OCI-LY7 (cell line): ENCODE measurements around the gene TBC1D3B. TPM values are rescaled to one million over a fixed set of nuclear protein-coding genes. Genes with fewer than 3 reads are reported as not detected.

Experiments
- BruUV-seq: library from RNA; stranded (reverse); fragments of 400-500 nt; replicated peaks from 2 replicates; lab custom pipeline; 2021; lab: Mats Ljungman, UMichigan
- CTCF ChIA-PET: fragments of 300-600 bp; sonication (Branson Sonifier 250); formaldehyde crosslinking; loops from one replicate; lab custom pipeline; 2022; ENCODE audit warnings: antibody characterized with exemption; ENCODE audit not compliant: unreplicated experiment; lab: Charles Lee
- POLR2A ChIA-PET: fragments of 300-600 bp; sonication (Branson Sonifier 250); formaldehyde crosslinking; loops from one replicate; lab custom pipeline; 2022; ENCODE audit warnings: antibody characterized with exemption; lab: Charles Lee
- DNase-seq: peaks from one replicate; pipeline ENCODE4 v3.0.0-alpha.2; 2015; ENCODE audit warnings: low spot score
- H2AFZ ChIP-seq: fragments of 200-600 bp; sonication (generic), shearing (Covaris generic); 2 replicates; pipeline ENCODE4 v1.6.1; 2014; ENCODE audit warnings: mild to moderate bottlenecking, antibody characterized with exemption, low read length, moderate library complexity
- H3K27ac ChIP-seq: fragments of 200-600 bp; sonication (generic); 2 replicates; pipeline ENCODE4 v1.5.1; 2014; ENCODE audit warnings: mixed run types, low read depth, mild to moderate bottlenecking, moderate library complexity, low read length, inconsistent platforms; ENCODE audit not compliant: poor library complexity, severe bottlenecking
- H3K36me3 ChIP-seq: fragments of 200-600 bp; sonication (generic); 2 replicates; pipeline ENCODE4 v1.6.1; 2014; ENCODE audit warnings: mild to moderate bottlenecking, antibody characterized with exemption, low read length, moderate library complexity, mixed read lengths; ENCODE audit not compliant: insufficient read depth
- H3K4me1 ChIP-seq: fragments of 200-600 bp; sonication (generic); 2 replicates; pipeline ENCODE4 v1.5.1; 2014; ENCODE audit warnings: mild to moderate bottlenecking, low read length; ENCODE audit not compliant: insufficient read depth, poor library complexity, severe bottlenecking
- H3K4me2 ChIP-seq: fragments of 200-600 bp; sonication (generic); 2 replicates; pipeline ENCODE4 v1.6.1; 2014; ENCODE audit warnings: mild to moderate bottlenecking, low read length
- H3K4me3 ChIP-seq: fragments of 200-600 bp; sonication (generic); 2 replicates; pipeline ENCODE4 v1.5.1; 2014; ENCODE audit warnings: mild to moderate bottlenecking, low read depth, low read length; ENCODE audit not compliant: poor library complexity, severe bottlenecking
- H3K79me2 ChIP-seq: fragments of 200-600 bp; sonication (generic); 2 replicates; pipeline ENCODE4 v1.6.1; 2016; ENCODE audit warnings: low read depth, mild to moderate bottlenecking, low read length, moderate library complexity, mixed read lengths; ENCODE audit not compliant: insufficient read depth
- H3K9me2 ChIP-seq: fragments of 200-600 bp; sonication (generic); 2 replicates; pipeline ENCODE4 v1.6.1; 2016; ENCODE audit warnings: mild to moderate bottlenecking, low read length, mixed read lengths; ENCODE audit not compliant: insufficient read depth
- H3K9me3 ChIP-seq: fragments of 200-600 bp; sonication (generic); 2 replicates; pipeline ENCODE4 v1.6.1; 2014; ENCODE audit warnings: mild to moderate bottlenecking, mixed run types, low read length, mixed read lengths
- H4K20me1 ChIP-seq: fragments of 200-600 bp; sonication (generic); 2 replicates; pipeline ENCODE4 v1.6.1; 2014; ENCODE audit warnings: mild to moderate bottlenecking, antibody characterized with exemption, low read length, moderate library complexity, mixed read lengths; ENCODE audit not compliant: insufficient read depth
- CTCF ChIP-seq: fragments of 200-600 bp; sonication (generic); conservative IDR thresholded peaks from 2 replicates; pipeline ENCODE4 v1.5.1; 2014; ENCODE audit warnings: mild to moderate bottlenecking, antibody characterized with exemption, low read length, moderate library complexity, mixed read lengths
- EZH2phosphoT487 ChIP-seq: fragments of 200-600 bp; sonication (generic); IDR thresholded peaks from 2 replicates; pipeline ENCODE4 v1.6.1; 2018; ENCODE audit warnings: low read depth, borderline replicate concordance, mild to moderate bottlenecking, mixed run types, antibody characterized with exemption, low read length, moderate library complexity, mixed read lengths
- intact Hi-C: fragments of 100-400 bp; cut with micrococcal nuclease; formaldehyde crosslinking; loops from one replicate; pipeline ENCODE4 v1.10.0; 2022; ENCODE audit not compliant: unreplicated experiment
- total RNA-seq, 2 experiments: library from RNA; depleted of rRNA in 1 of 2; stranded (reverse); fragments of >200 nt in 1 of 2; shearing (Covaris generic) in 1 of 2; gene quantifications; 2 replicates each; pipeline ENCODE4 v1.2.3, GENCODE V29; 2014 to 2022

Gene TBC1D3B
- total RNA-seq, 2 experiments from 2014 or later, result 3.0 to 13.8 TPM

- CTCF ChIA-PET, result no interaction called here
- POLR2A ChIA-PET, result no interaction called here
- Histone ChIP-seq H3K27ac (no peak overlapping the region), H3K4me3 (no peak overlapping the region), H2AFZ (no peak overlapping the region), H3K79me2 (no peaks in the 10 kb centered on the region), H3K4me2 (no peak overlapping the region), H3K9me2 (no peaks in the 10 kb centered on the region), H4K20me1 (no peaks in the 10 kb centered on the region), H3K4me1 (no peaks in the 10 kb centered on the region), H3K36me3 (no peaks in the 10 kb centered on the region), H3K9me3 (no peaks in the 10 kb centered on the region)
- DNase-seq, result no peak
- BruUV-seq, result no TSS peak
- TF ChIP-seq EZH2phosphoT487 (no peak), CTCF (no peak)
- intact Hi-C loops, result no loop called here
Measured at GRCh38 chr17:36153895-36154610, 22.4 kb downstream of the TBC1D3B start.

- H3K79me2 ChIP-seq, result no peaks in the 10 kb centered on the region
- no peaks in the 10 kb centered on the region for H3K4me1 ChIP-seq
- no TSS peak for BruUV-seq
- no peak for TF ChIP-seq EZH2phosphoT487
- no peak for TF ChIP-seq CTCF
- H3K27ac ChIP-seq, result no peak overlapping the region
- H4K20me1 ChIP-seq, result no peaks in the 10 kb centered on the region
- no peak overlapping the region for H3K4me2 ChIP-seq
- no peak overlapping the region for H3K4me3 ChIP-seq
- H3K9me3 ChIP-seq, result no peaks in the 10 kb centered on the region
- H2AFZ ChIP-seq, result no peak overlapping the region
- no peaks in the 10 kb centered on the region for H3K36me3 ChIP-seq
- DNase-seq, result no peak
- intact Hi-C loops, result no loop called here
- ChIA-PET POLR2A (interaction anchor here (1.0 kb wide), 1 partner anchor 16 kb away, joined by 3 read pairs; no protein-coding TSS in a partner anchor), CTCF (no interaction called here)
- H3K9me2 ChIP-seq, result no peaks in the 10 kb centered on the region
Measured at GRCh38 chr17:36152639-36153120, 23.8 kb downstream of the TBC1D3B start.
